Measurements from ENCODE around the gene ZSCAN5C. TPM values are rescaled to one million over a fixed set of nuclear protein-coding genes. Genes with fewer than 3 reads are reported as not detected.
"Not testable (repeated sequence)": the region's sequence is repeated elsewhere in the genome, so short reads cannot be mapped to it uniquely, and the experiment has no call there.

The ZSCAN5C gene
- total and polyA plus RNA-seq, 3 experiments from 2014 or later = not detected

DNA sequence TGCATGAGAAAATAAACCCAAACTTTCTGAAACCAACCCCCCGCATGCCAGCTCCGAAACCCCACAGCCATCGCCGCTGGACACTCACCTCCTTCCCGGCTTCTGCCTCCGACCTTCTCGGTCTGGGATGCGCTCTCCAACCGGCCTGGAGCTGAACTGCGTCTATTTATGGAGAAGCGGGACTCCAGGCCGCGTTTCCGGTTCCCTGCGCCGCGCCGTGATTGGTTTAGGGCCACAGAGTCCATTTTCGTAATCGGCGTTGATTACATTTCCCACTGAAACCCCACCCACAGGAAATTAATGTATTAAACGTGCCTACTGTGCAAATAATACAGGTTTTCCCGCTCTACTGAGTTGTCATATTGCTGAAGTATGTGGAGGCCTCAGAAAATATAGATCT, 4.4 kb upstream of the ZSCAN5C start, which contains the start of gene ZSCAN5B:
ZSCAN5B (minus strand) TSS at position 138 of the 400 bp plus-strand sequence. CDS start 4,731 bp downstream, outside the sequence.
- H3K9me3 Mint-ChIP-seq; H3K4me3 ChIP-seq (ENCODE audit: low read length); H3K36me3 ChIP-seq (ENCODE audit: insufficient read depth, low read length); H3K4me3 Mint-ChIP-seq; H3K36me3 Mint-ChIP-seq; H3K4me1 Mint-ChIP-seq; POLR2A ChIA-PET; H3K27me3 ChIP-seq (ENCODE audit: insufficient read depth, low read length, poor library complexity, severe bottlenecking); H3K4me1 ChIP-seq (ENCODE audit: insufficient read depth, low read length); H3K27ac ChIP-seq (ENCODE audit: low read depth, low read length); CTCF ChIA-PET; H3K27ac Mint-ChIP-seq; H3K9me3 ChIP-seq (ENCODE audit: low read length); DNase-seq: not testable (repeated sequence)
- H3K27me3 Mint-ChIP-seq = peaks cover 9 to 18% of the 10 kb centered on the region in 2 donors

DNA sequence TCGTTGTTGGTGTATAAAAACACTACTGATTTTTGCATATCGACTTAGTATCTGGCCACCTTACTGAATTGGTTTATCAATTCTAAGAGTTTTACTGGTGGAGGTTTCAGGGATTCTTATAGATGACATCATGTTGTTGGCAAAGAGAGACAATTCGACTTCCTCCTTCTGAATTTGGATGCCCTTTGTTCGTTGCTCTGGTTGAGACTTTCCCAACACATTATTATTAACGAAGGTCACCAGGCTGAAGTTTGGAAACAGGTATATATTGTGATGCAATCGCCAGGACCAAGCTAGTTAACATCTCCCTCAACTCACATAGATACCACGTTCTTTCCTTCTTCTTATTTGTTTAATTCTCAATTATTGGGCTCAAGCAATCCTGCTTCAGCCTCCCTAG, 2.4 kb upstream of the ZSCAN5C start:
- peak overlapping the region in 1 of 8 donors; percentile 4 for H3K27ac Mint-ChIP-seq
- ChIA-PET POLR2A (no interaction called here), CTCF (no interaction called here)
- no peaks in the 10 kb centered on the region for H3K36me3 ChIP-seq (ENCODE audit: insufficient read depth, low read length)
- peaks cover 3 to 13% of the 10 kb centered on the region in 2 donors for H3K27me3 Mint-ChIP-seq
- H3K4me1 ChIP-seq (ENCODE audit: insufficient read depth, low read length) = no peaks in the 10 kb centered on the region
- H3K27ac ChIP-seq (ENCODE audit: low read depth, low read length) = no peak overlapping the region
- DNase-seq = no peak
- no peaks in the 10 kb centered on the region for H3K27me3 ChIP-seq (ENCODE audit: insufficient read depth, low read length, poor library complexity, severe bottlenecking)
- H3K36me3 Mint-ChIP-seq = no peaks in the 10 kb centered on the region
- no peaks in the 10 kb centered on the region for H3K9me3 Mint-ChIP-seq
- no peaks in the 10 kb centered on the region for H3K9me3 ChIP-seq (ENCODE audit: low read length)
- no peak overlapping the region for H3K4me3 Mint-ChIP-seq
- no peaks in the 10 kb centered on the region for H3K4me1 Mint-ChIP-seq
- H3K4me3 ChIP-seq (ENCODE audit: low read length) = no peak overlapping the region

DNA sequence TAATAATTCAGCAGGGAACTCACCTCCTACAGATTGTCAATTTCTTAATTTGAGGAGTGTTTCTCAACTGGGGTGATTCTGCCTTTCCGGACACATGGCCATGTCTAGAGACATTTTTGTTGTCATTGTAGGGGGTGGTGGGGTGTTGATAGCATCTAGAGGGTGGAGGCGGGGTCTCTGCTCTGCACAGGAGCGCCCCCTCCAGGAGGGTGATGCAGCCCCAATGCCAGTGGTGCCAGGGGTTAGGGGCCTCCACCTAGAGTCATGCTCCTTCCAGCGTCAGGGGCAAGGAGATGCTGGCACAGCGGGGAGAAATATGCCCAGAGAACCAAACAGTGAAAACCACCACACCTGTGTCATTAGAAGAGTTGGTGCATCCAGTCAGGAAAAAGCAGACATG, 5.5 kb downstream of the ZSCAN5C start:
- H3K4me3 ChIP-seq (ENCODE audit: low read length) = not testable (repeated sequence)

DNA sequence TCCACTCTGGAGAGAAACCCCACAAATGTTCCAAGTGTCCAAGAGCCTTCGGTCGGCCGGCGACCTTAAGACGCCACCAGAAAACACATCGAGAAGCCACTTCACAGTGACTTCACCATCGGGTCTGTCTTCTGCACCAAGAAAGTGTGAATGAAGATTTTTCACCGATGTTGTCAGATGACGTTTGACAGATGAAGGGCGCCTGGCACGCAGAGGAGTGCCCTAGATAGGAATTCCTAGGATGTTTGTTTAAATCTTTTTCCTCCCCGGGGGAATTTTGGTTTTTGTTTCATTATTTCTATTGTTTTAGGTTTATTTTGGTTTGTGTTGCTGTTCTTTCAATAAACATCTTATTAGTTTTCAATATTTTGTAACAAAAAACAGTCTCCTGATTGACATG, 7.0 kb downstream of the ZSCAN5C start:
- H3K9me3 ChIP-seq (ENCODE audit: low read length) = no peaks in the 10 kb centered on the region

More for the DNA sequence above, 5.5 kb downstream of the ZSCAN5C start:
- H3K36me3 Mint-ChIP-seq; POLR2A ChIA-PET; H3K27me3 ChIP-seq (ENCODE audit: insufficient read depth, low read length, poor library complexity, severe bottlenecking); H3K4me1 Mint-ChIP-seq; H3K4me3 Mint-ChIP-seq; H3K27ac ChIP-seq (ENCODE audit: low read depth, low read length); DNase-seq; H3K36me3 ChIP-seq (ENCODE audit: insufficient read depth, low read length); CTCF ChIA-PET; H3K9me3 ChIP-seq (ENCODE audit: low read length); H3K4me1 ChIP-seq (ENCODE audit: insufficient read depth, low read length); H3K9me3 Mint-ChIP-seq: not testable (repeated sequence)
- Mint-ChIP-seq H3K27ac (peak overlapping the region in 1 of 8 donors; percentile 48), H3K27me3 (peaks cover 12 to 14% of the 10 kb centered on the region in 2 donors)

DNA sequence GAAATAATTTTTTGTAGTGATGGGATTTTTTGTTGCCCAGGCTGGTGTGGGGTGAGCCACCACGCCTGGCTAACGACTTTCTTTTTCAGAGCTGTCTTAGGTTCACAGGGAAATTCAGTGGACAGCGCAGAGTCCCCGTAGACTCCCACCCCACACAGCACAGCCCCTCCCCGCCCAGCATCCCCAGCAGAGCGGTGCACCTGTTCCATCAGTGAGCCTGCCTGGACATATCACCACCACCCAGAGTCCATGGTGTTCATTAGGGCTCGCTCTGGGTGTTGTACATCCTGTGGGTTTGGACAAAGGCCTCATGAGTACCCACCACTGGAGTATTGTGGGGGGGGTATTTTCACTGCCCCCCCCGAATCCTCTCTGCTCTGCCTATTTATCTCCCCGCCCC, 8.0 kb downstream of the ZSCAN5C start:
- H3K4me1 ChIP-seq (ENCODE audit: insufficient read depth, low read length); H3K27ac Mint-ChIP-seq; POLR2A ChIA-PET; H3K4me3 ChIP-seq (ENCODE audit: low read length); H3K27me3 ChIP-seq (ENCODE audit: insufficient read depth, low read length, poor library complexity, severe bottlenecking); H3K4me1 Mint-ChIP-seq; H3K9me3 ChIP-seq (ENCODE audit: low read length); DNase-seq; H3K4me3 Mint-ChIP-seq; H3K36me3 Mint-ChIP-seq; H3K36me3 ChIP-seq (ENCODE audit: insufficient read depth, low read length); CTCF ChIA-PET; H3K27ac ChIP-seq (ENCODE audit: low read depth, low read length); H3K9me3 Mint-ChIP-seq: not testable (repeated sequence)
- peaks cover 20 to 21% of the 10 kb centered on the region in 2 donors for H3K27me3 Mint-ChIP-seq

More for the DNA sequence above, 7.0 kb downstream of the ZSCAN5C start:
- no peak for DNase-seq
- H3K9me3 Mint-ChIP-seq = no peaks in the 10 kb centered on the region
- peaks cover 16 to 17% of the 10 kb centered on the region in 2 donors for H3K27me3 Mint-ChIP-seq
- ChIA-PET POLR2A (no interaction called here), CTCF (no interaction called here)
- no peaks in the 10 kb centered on the region for H3K4me1 ChIP-seq (ENCODE audit: insufficient read depth, low read length)
- H3K36me3 Mint-ChIP-seq = no peaks in the 10 kb centered on the region
- no peaks in the 10 kb centered on the region for H3K27me3 ChIP-seq (ENCODE audit: insufficient read depth, low read length, poor library complexity, severe bottlenecking)
- no peak overlapping the region for H3K27ac Mint-ChIP-seq
- H3K27ac ChIP-seq (ENCODE audit: low read depth, low read length) = no peak overlapping the region
- H3K4me3 ChIP-seq (ENCODE audit: low read length) = no peak overlapping the region
- H3K36me3 ChIP-seq (ENCODE audit: insufficient read depth, low read length) = no peaks in the 10 kb centered on the region
- H3K4me3 Mint-ChIP-seq = no peak overlapping the region
- no peaks in the 10 kb centered on the region for H3K4me1 Mint-ChIP-seq

DNA sequence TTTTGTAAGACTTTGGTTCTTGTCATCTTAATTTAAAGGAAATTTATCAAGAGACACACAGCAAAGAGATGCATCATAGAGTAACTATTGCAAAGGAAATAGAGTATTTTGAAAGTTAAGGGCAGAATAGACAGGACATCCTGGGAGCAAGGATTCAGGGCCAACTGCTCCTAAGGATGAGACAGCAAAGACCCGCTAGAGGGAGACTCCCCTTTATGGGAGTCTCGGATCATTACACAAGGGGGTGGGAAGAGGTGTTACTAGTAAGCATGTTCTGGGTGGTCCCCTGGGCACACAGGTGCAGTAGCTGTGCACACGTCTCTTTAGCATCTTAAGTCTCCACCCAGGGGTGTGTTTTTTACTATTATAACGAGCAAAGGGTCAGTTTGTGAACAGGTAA, 9.6 kb downstream of the ZSCAN5C start:
- Mint-ChIP-seq H3K27me3 (peaks cover 20 to 28% of the 10 kb centered on the region in 2 donors), H3K9me3 (peaks cover 0 to 3% (median 0%) of the 10 kb centered on the region in 5 donors), H3K36me3 (no peaks in the 10 kb centered on the region), H3K4me3 (no peak overlapping the region), H3K27ac (no peak overlapping the region), H3K4me1 (no peaks in the 10 kb centered on the region)
- no peak for DNase-seq
- no peaks in the 10 kb centered on the region for H3K9me3 ChIP-seq (ENCODE audit: low read length)
- no peak overlapping the region for H3K27ac ChIP-seq (ENCODE audit: low read depth, low read length)
- no peaks in the 10 kb centered on the region for H3K27me3 ChIP-seq (ENCODE audit: insufficient read depth, low read length, poor library complexity, severe bottlenecking)
- no peaks in the 10 kb centered on the region for H3K36me3 ChIP-seq (ENCODE audit: insufficient read depth, low read length)
- H3K4me3 ChIP-seq (ENCODE audit: low read length) = no peak overlapping the region
- CTCF ChIA-PET = no interaction called here
- POLR2A ChIA-PET = no interaction called here
- no peaks in the 10 kb centered on the region for H3K4me1 ChIP-seq (ENCODE audit: insufficient read depth, low read length)

DNA sequence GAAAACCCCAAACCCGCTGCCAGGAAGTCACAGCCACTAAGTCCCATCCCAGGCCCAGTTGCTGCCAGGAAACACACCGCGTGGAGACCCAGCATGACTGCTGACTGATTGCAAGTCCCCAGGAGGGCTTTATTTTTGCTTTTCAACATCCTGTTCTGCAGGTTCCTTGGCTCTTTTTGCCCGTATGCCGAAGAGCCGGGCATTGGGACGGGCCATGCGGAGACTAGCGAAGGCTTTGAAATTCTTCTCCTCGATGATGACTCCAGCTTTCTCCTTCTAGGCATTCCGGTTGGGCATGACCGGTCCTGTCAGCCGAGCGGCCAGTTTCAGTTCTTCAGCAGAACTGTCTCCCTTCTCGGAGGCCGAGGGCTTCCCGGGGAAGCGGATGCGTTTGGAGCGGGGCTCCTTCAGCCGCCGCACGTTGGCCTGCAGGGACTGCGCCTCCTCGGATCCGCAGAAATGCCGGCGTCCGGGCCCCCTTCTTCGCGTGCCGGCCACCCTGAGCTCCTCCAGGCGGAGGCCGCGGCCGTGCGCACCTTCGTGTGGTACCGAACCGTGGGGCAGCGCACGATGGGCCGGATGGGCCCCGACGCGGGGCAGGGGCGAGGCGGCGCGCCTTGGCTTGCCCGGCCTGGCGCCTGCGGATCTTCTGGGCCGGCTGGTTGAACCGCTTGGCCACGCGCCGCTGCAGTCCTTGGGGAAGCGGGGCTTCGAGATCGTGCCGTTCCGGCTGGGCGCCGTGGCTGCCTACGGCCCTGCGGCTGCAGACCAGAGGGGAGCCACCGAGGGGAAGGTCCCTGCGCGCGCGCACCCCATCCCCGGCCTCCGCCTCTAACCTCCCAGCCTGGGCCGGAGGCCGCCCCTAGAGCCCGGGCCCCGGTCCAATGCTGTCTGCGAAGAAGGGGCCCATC, 15.2 kb downstream of the ZSCAN5C start:
- peaks cover 0 to 12% (median 4%) of the 10 kb centered on the region in 3 donors for H3K36me3 Mint-ChIP-seq
- H3K4me1 ChIP-seq (ENCODE audit: insufficient read depth, low read length) = no peaks in the 10 kb centered on the region
- no peaks in the 10 kb centered on the region for H3K27me3 ChIP-seq (ENCODE audit: insufficient read depth, low read length, poor library complexity, severe bottlenecking)
- no peak overlapping the region for H3K27ac ChIP-seq (ENCODE audit: low read depth, low read length)
- ChIA-PET POLR2A (no interaction called here), CTCF (no interaction called here)
- H3K36me3 ChIP-seq (ENCODE audit: insufficient read depth, low read length) = no peaks in the 10 kb centered on the region
- H3K27me3 Mint-ChIP-seq = peaks cover 20 to 33% of the 10 kb centered on the region in 2 donors
- H3K9me3 ChIP-seq (ENCODE audit: low read length) = no peaks in the 10 kb centered on the region
- DNase-seq = no peak
- H3K9me3 Mint-ChIP-seq = peaks cover 0 to 4% (median 0%) of the 10 kb centered on the region in 5 donors
- no peak overlapping the region for H3K4me3 ChIP-seq (ENCODE audit: low read length)
- no peak overlapping the region for H3K27ac Mint-ChIP-seq
- H3K4me3 Mint-ChIP-seq = no peak overlapping the region
- peaks cover 0 to 4% (median 2%) of the 10 kb centered on the region in 3 donors for H3K4me1 Mint-ChIP-seq

DNA sequence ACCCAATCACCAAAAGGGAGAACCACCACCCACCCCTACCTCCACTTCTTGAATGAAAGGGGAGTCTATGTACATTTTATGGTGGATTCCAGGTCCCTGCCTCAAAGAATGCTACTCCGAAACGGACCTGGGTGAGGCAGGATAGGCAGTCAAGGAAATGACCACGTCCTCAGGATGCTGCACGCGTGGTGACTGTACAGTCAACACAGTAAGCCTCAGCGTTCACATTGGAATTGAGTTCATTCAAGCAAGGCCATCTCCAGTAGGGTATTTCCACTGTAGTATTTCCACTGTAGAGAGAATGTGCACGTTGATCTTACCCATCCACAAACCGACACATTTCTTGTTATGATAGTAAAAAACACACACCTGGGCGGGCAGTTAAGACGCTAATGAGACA, 16.9 kb downstream of the ZSCAN5C start:
- H3K4me3 Mint-ChIP-seq = no peak overlapping the region
- ChIA-PET CTCF (interaction anchor here (0.6 kb wide), 1 partner anchor 73 kb away, joined by 3 read pairs; no protein-coding TSS in a partner anchor), POLR2A (no interaction called here)
- Histone ChIP-seq H3K36me3 (ENCODE audit: insufficient read depth, low read length) (no peaks in the 10 kb centered on the region), H3K9me3 (ENCODE audit: low read length) (no peaks in the 10 kb centered on the region), H3K27me3 (ENCODE audit: insufficient read depth, low read length, poor library complexity, severe bottlenecking) (no peaks in the 10 kb centered on the region), H3K27ac (ENCODE audit: low read depth, low read length) (no peak overlapping the region), H3K4me3 (ENCODE audit: low read length) (no peak overlapping the region), H3K4me1 (ENCODE audit: insufficient read depth, low read length) (no peaks in the 10 kb centered on the region)
- peaks cover 0 to 4% (median 0%) of the 10 kb centered on the region in 5 donors for H3K9me3 Mint-ChIP-seq
- H3K36me3 Mint-ChIP-seq = peaks cover 6 to 27% (median 11%) of the 10 kb centered on the region in 3 donors
- H3K27ac Mint-ChIP-seq = no peak overlapping the region
- H3K4me1 Mint-ChIP-seq = peaks cover 0 to 4% (median 2%) of the 10 kb centered on the region in 3 donors
- DNase-seq = no peak
- peaks cover 18 to 29% of the 10 kb centered on the region in 2 donors for H3K27me3 Mint-ChIP-seq

Data from CD8-positive, alpha-beta memory T cell (primary cell).